Glutamatergic neuron (in vitro differentiated cells): ENCODE measurements around the gene TTC1. TPM values are rescaled to one million over a fixed set of nuclear protein-coding genes. Genes with fewer than 3 reads are reported as not detected.

Experiments
- DNase-seq: peaks from one replicate; pipeline ENCODE4 v3.0.0; 2022
- H3K27ac Mint-ChIP-seq: one replicate; pipeline ENCODE4 v1.8.0; 2020; ENCODE audit warnings: mild to moderate bottlenecking, mixed read lengths, inconsistent platforms; ENCODE audit not compliant: unreplicated experiment
- H3K27me3 Mint-ChIP-seq: one replicate; pipeline ENCODE4 v1.8.0; 2020; ENCODE audit warnings: mild to moderate bottlenecking, moderate library complexity, mixed read lengths, inconsistent platforms; ENCODE audit not compliant: unreplicated experiment
- H3K36me3 Mint-ChIP-seq: one replicate; pipeline ENCODE4 v1.8.0; 2020; ENCODE audit warnings: mild to moderate bottlenecking, mixed read lengths, inconsistent platforms; ENCODE audit not compliant: unreplicated experiment
- H3K4me1 Mint-ChIP-seq: one replicate; pipeline ENCODE4 v1.8.0; 2020; ENCODE audit warnings: mild to moderate bottlenecking, low read depth, mixed read lengths, inconsistent platforms; ENCODE audit not compliant: unreplicated experiment
- H3K4me3 Mint-ChIP-seq: one replicate; pipeline ENCODE4 v1.8.0; 2020; ENCODE audit warnings: mild to moderate bottlenecking, mixed read lengths, inconsistent platforms; ENCODE audit not compliant: unreplicated experiment
- H3K9me3 Mint-ChIP-seq: one replicate; pipeline ENCODE4 v1.8.0; 2020; ENCODE audit warnings: mild to moderate bottlenecking, moderate library complexity, mixed read lengths, inconsistent platforms; ENCODE audit not compliant: unreplicated experiment
- long read RNA-seq: library from polyadenylated mRNA; unstranded; transcript quantifications from one replicate; pipeline ENCODE4 v2.0.0, GENCODE V29; 2020; ENCODE audit not compliant: unreplicated experiment
- total RNA-seq: library from RNA; stranded (reverse); fragmentation: NEBNext Ultra II Directional; extraction: Animal tissue kit (Norgen Biotek cat#: 25700); gene quantifications from one replicate; pipeline ENCODE4 v1.2.1, GENCODE V29; 2021; ENCODE audit not compliant: unreplicated experiment
- TF ChIP-seq, protein P1 (sequence below): fragments of 200-600 bp; sonication (generic); IDR thresholded peaks from one replicate; pipeline ENCODE4 v1.5.0; 2021; ENCODE audit not compliant: partially characterized antibody, unreplicated experiment

The TTC1 gene, protein sequence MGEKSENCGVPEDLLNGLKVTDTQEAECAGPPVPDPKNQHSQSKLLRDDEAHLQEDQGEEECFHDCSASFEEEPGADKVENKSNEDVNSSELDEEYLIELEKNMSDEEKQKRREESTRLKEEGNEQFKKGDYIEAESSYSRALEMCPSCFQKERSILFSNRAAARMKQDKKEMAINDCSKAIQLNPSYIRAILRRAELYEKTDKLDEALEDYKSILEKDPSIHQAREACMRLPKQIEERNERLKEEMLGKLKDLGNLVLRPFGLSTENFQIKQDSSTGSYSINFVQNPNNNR
- total RNA-seq: 41.0 TPM
- long read RNA-seq, transcript TTC1-201 (8 exons, 1,467 nt): major isoform, 19 of 27 reads
- long read RNA-seq, partial matches to known transcripts: 4 of 27 reads
- long read RNA-seq, other reads (novel, unspliced or antisense): 2 of 27 reads

DNA sequence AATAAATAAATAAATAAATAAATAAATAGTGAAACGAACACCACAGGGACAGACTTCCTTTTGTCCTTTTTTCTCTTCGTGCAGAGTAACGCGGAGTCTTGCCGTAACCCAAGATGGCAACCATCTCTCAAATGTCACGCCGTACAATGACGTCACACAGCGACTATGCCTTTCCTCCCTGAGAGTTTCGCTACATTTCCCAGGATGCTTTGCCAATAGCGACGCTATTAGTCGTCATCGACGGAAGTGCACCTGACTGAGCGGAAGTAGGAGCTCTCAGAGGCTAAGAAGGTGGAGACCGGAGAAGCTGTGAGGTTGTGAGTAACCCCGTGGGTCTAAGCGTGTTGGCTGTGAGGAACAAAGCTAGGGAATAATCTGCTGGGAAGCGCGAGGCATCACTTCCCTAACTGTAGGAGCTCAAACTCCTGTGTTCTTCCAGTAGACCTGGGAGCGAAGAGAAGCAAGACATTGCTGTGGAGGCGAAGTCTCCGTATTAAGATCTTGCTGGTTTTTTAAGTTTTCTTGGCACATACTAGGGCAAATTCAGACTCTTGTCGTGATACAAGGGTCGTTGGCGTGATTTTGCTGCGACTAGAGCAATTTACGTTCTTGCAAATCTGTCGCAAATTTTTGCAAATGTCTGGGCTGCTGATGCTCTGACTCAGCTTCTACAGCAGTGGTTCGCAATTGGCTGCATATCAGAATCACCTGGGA, at the start of gene TTC1:
Gene TTC1, plus strand, starts transcription at position 263 of the 714 bp plus-strand sequence. CDS start 1,390 bp downstream, outside the sequence.
- peak within 1 kb of the TSS; percentile 96 for H3K4me3 Mint-ChIP-seq
- H3K36me3 Mint-ChIP-seq: no peaks in the 10 kb centered on the region
- peaks cover 11% of the 10 kb centered on the region for H3K4me1 Mint-ChIP-seq
- H3K9me3 Mint-ChIP-seq: peaks cover 4% of the 10 kb centered on the region
- peak within 1 kb of the TSS; percentile 88 for H3K27ac Mint-ChIP-seq
- peaks cover 2% of the 10 kb centered on the region for H3K27me3 Mint-ChIP-seq
- DNase-seq: peak; percentile 84
- TF ChIP-seq, protein P1, sequence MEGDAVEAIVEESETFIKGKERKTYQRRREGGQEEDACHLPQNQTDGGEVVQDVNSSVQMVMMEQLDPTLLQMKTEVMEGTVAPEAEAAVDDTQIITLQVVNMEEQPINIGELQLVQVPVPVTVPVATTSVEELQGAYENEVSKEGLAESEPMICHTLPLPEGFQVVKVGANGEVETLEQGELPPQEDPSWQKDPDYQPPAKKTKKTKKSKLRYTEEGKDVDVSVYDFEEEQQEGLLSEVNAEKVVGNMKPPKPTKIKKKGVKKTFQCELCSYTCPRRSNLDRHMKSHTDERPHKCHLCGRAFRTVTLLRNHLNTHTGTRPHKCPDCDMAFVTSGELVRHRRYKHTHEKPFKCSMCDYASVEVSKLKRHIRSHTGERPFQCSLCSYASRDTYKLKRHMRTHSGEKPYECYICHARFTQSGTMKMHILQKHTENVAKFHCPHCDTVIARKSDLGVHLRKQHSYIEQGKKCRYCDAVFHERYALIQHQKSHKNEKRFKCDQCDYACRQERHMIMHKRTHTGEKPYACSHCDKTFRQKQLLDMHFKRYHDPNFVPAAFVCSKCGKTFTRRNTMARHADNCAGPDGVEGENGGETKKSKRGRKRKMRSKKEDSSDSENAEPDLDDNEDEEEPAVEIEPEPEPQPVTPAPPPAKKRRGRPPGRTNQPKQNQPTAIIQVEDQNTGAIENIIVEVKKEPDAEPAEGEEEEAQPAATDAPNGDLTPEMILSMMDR: no peak

DNA sequence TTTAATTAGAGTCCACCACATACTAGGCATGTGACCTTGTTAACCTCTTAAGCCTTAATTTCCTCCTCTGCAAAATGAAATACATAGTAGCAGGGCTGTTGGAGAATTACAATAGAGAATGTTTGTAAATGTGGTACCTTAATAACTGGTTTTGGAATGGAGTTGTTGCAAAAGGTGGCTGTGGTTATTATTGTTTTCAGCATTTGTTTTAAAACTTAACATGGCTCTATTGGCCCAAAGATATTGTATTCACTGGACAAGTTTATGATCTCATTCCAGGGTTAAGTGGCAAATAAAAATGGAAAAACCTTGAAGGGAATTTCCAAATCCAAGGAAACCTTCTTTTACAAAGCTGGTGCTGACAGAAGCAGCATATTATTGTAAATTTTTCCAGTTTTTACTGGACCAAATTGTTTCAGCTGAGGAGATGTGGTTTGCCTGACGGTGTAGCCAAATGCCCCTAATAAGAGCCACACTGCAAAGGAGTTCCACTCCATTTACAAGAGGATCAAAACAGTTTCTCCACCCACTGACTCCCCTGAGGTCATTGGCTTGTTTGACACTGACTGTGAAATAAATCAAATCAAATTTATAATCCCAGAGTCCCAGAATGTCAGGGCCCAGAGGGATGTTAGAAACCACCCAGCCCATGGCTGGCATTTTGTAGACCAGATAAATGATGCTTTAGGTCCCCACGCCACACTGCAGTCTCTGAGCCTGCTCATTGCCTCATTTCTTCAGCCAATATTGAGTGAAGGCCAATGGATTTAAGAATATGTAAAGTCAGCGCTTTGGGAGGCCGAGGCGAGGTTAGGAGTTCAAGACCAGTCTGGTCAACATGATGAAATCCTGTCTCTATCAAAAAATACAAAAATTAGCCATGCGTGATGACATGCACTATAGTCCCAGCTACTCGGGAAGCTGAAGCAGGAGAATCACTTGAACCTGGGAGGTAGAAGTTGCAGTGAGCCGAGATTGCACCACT, 47.5 kb upstream of the TTC1 start:
- no peak for DNase-seq
- H3K4me3 Mint-ChIP-seq: no peak overlapping the region
- H3K27ac Mint-ChIP-seq: no peak overlapping the region
- no peaks in the 10 kb centered on the region for H3K36me3 Mint-ChIP-seq
- no peaks in the 10 kb centered on the region for H3K27me3 Mint-ChIP-seq
- TF ChIP-seq, protein P1: no peak
- no peaks in the 10 kb centered on the region for H3K9me3 Mint-ChIP-seq
- H3K4me1 Mint-ChIP-seq: no peaks in the 10 kb centered on the region

DNA sequence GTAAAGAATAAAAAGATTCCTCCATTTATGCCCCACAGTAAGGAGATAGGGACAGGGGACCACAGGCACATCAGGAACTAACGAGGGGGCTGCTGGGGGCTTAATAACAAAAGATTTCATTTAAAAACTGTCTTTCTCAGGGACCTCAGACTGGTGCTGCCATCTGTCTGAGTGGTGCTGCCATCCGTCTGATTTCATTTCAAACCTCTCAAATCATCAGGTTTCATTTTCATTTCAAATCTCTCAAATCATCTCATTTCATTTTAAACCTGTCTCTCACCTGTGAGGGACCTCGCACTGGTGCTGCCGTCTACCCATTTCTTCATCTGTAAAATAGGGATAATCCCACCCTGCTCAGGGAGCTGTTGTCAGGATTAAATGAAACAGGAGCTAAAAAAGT, 46.7 kb upstream of the TTC1 start:
- Mint-ChIP-seq H3K27ac (no peak overlapping the region), H3K4me3 (no peak overlapping the region), H3K27me3 (no peaks in the 10 kb centered on the region), H3K36me3 (no peaks in the 10 kb centered on the region), H3K9me3 (no peaks in the 10 kb centered on the region), H3K4me1 (no peaks in the 10 kb centered on the region)
- DNase-seq: no peak
- TF ChIP-seq, protein P1: no peak

DNA sequence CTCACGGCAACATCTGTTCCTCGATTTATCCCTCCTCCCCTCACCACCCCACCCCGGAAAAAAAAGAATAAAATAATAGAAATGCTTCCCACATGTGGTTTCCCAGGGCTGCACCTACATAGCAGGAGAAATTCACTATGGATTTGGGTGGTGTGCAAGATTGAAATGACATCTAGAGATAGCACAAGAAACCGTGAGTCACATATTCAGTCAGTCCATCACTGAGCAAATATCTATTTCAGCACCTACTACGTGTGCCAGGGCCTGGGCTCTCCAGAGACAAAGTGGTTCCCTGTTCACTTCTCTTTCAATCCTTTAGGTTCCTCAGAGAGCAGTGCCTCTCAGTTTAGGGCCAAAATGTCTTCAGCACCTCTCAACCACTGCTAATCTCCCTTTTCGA, 45.0 kb upstream of the TTC1 start:
- Mint-ChIP-seq H3K4me1 (no peaks in the 10 kb centered on the region), H3K27me3 (no peaks in the 10 kb centered on the region), H3K27ac (no peak overlapping the region), H3K9me3 (no peaks in the 10 kb centered on the region), H3K4me3 (no peak overlapping the region), H3K36me3 (no peaks in the 10 kb centered on the region)
- no peak for DNase-seq
- TF ChIP-seq, protein P1: no peak
